ACC112 (cell line): ENCODE measurements around the gene GINS3.

ENCODE experiments used
- H2AFZ ChIP-seq: fragments of 200-600 bp; sonication (generic); one replicate; pipeline ENCODE4 v1.6.0; 2017; ENCODE audit warnings: antibody characterized with exemption, low read length; ENCODE audit not compliant: unreplicated experiment
- H3K27ac ChIP-seq: fragments of 200-600 bp; sonication (generic); 2 replicates; pipeline ENCODE4 v1.5.1; 2014; ENCODE audit warnings: low read depth, mild to moderate bottlenecking, antibody characterized with exemption, low read length, moderate library complexity
- H3K27me3 ChIP-seq: fragments of 200-600 bp; sonication (generic); 2 replicates; pipeline ENCODE4 v1.6.1; 2014; ENCODE audit warnings: mild to moderate bottlenecking, antibody characterized with exemption, low read length, moderate library complexity, mixed read lengths; ENCODE audit not compliant: insufficient read depth
- H3K36me3 ChIP-seq: fragments of 200-600 bp; sonication (generic); 2 replicates; pipeline ENCODE4 v1.6.1; 2016; ENCODE audit warnings: mild to moderate bottlenecking, antibody characterized with exemption, low read length, moderate library complexity, mixed read lengths; ENCODE audit not compliant: insufficient read depth
- H3K4me1 ChIP-seq: fragments of 200-600 bp; sonication (generic); one replicate; pipeline ENCODE4 v1.6.1; 2016; ENCODE audit warnings: low read length, mixed read lengths; ENCODE audit not compliant: insufficient read depth, unreplicated experiment, control insufficient read depth
- H3K4me3 ChIP-seq: fragments of 200-600 bp; sonication (generic); 2 replicates; pipeline ENCODE4 v1.5.1; 2014; ENCODE audit warnings: mild to moderate bottlenecking, low read depth, low read length
- H3K79me2 ChIP-seq: fragments of 200-600 bp; sonication (generic); one replicate; pipeline ENCODE4 v1.6.0; 2016; ENCODE audit warnings: low read length; ENCODE audit not compliant: control insufficient read depth, unreplicated experiment, insufficient read depth

The GINS3 gene

GRCh38 chr16:58366247-58367031, 25.8 kb upstream of the GINS3 start:
- Histone ChIP-seq H3K27me3 (peaks cover 29% of the 10 kb centered on the region), H3K79me2 (no peaks in the 10 kb centered on the region), H3K4me1 (peaks cover 8% of the 10 kb centered on the region), H3K36me3 (no peaks in the 10 kb centered on the region), H3K27ac (no peak overlapping the region), H2AFZ (no peak overlapping the region), H3K4me3 (no peak overlapping the region)

GRCh38 chr16:58367252-58367651, 25.0 kb upstream of the GINS3 start:
- Histone ChIP-seq H3K27me3 (peaks cover 37% of the 10 kb centered on the region), H2AFZ (no peak overlapping the region), H3K4me3 (no peak overlapping the region), H3K79me2 (no peaks in the 10 kb centered on the region), H3K36me3 (no peaks in the 10 kb centered on the region), H3K4me1 (peaks cover 8% of the 10 kb centered on the region), H3K27ac (no peak overlapping the region)

GRCh38 chr16:58371841-58372240, 20.4 kb upstream of the GINS3 start:
- no peak overlapping the region for H3K27ac ChIP-seq
- H2AFZ ChIP-seq: no peak overlapping the region
- no peaks in the 10 kb centered on the region for H3K36me3 ChIP-seq
- no peak overlapping the region for H3K4me3 ChIP-seq
- peaks cover 4% of the 10 kb centered on the region for H3K4me1 ChIP-seq
- H3K79me2 ChIP-seq: no peaks in the 10 kb centered on the region
- H3K27me3 ChIP-seq: peaks cover 44% of the 10 kb centered on the region

GRCh38 chr16:58375386-58375785, 16.9 kb upstream of the GINS3 start:
- Histone ChIP-seq H3K4me3 (no peak overlapping the region), H2AFZ (no peak overlapping the region), H3K36me3 (no peaks in the 10 kb centered on the region), H3K79me2 (no peaks in the 10 kb centered on the region), H3K27me3 (peaks cover 24% of the 10 kb centered on the region), H3K4me1 (peaks cover 16% of the 10 kb centered on the region), H3K27ac (no peak overlapping the region)

DNA sequence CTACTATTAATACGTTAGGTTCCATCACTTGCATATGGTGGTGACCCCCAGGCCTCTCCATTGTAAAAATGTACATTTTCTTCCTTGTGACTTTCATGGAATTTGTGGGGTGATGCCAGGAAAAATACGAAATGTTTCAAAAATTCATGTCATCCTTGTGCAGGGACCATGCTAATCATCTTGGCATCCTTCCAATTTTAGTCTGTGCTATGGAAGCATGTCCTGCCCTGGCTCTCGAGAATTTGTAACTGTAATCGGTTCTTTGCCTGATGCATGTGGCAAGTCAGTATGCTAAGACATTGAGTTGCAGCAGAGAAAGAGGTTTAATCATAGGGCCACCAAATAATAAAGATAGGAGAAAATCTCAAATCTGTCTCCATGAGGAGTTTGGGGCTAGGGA, 14.3 kb upstream of the GINS3 start:
- Histone ChIP-seq H2AFZ (no peak overlapping the region), H3K79me2 (no peaks in the 10 kb centered on the region), H3K4me3 (no peak overlapping the region), H3K27me3 (peaks cover 6% of the 10 kb centered on the region; the same call in 1 of the 2 replicates), H3K4me1 (peaks cover 16% of the 10 kb centered on the region), H3K27ac (no peak overlapping the region), H3K36me3 (no peaks in the 10 kb centered on the region)

GRCh38 chr16:58378401-58378800, 13.9 kb upstream of the GINS3 start:
- peaks cover 3% of the 10 kb centered on the region; the same call in 1 of the 2 replicates for H3K27me3 ChIP-seq
- H3K4me1 ChIP-seq: peaks cover 16% of the 10 kb centered on the region
- no peak overlapping the region for H2AFZ ChIP-seq
- H3K4me3 ChIP-seq: no peak overlapping the region
- H3K79me2 ChIP-seq: no peaks in the 10 kb centered on the region
- H3K36me3 ChIP-seq: no peaks in the 10 kb centered on the region
- H3K27ac ChIP-seq: no peak overlapping the region

- Histone ChIP-seq H3K4me1 (peaks cover 16% of the 10 kb centered on the region), H3K4me3 (no peak overlapping the region), H3K27me3 (peaks cover 7% of the 10 kb centered on the region; the same call in 1 of the 2 replicates), H3K36me3 (no peaks in the 10 kb centered on the region), H3K27ac (no peak overlapping the region), H3K79me2 (no peaks in the 10 kb centered on the region), H2AFZ (no peak overlapping the region)
Measured at GRCh38 chr16:58379736-58380135, 12.5 kb upstream of the GINS3 start.

GRCh38 chr16:58381661-58382060, 10.6 kb upstream of the GINS3 start:
- peaks cover 12% of the 10 kb centered on the region for H3K4me1 ChIP-seq
- no peak overlapping the region for H3K27ac ChIP-seq
- no peak overlapping the region for H2AFZ ChIP-seq
- peaks cover 7% of the 10 kb centered on the region; the same call in 1 of the 2 replicates for H3K27me3 ChIP-seq
- no peaks in the 10 kb centered on the region for H3K36me3 ChIP-seq
- H3K79me2 ChIP-seq: no peaks in the 10 kb centered on the region
- H3K4me3 ChIP-seq: no peak overlapping the region

GRCh38 chr16:58384437-58385055, 7.7 kb upstream of the GINS3 start:
- no peak overlapping the region for H3K4me3 ChIP-seq
- no peaks in the 10 kb centered on the region for H3K79me2 ChIP-seq
- H2AFZ ChIP-seq: no peak overlapping the region
- no peaks in the 10 kb centered on the region for H3K36me3 ChIP-seq
- peaks cover 7% of the 10 kb centered on the region; the same call in 1 of the 2 replicates for H3K27me3 ChIP-seq
- no peak overlapping the region for H3K27ac ChIP-seq
- no peaks in the 10 kb centered on the region for H3K4me1 ChIP-seq

- Histone ChIP-seq H3K27ac (no peak overlapping the region), H3K36me3 (no peaks in the 10 kb centered on the region), H3K4me3 (no peak overlapping the region), H3K79me2 (no peaks in the 10 kb centered on the region), H2AFZ (no peak overlapping the region), H3K4me1 (no peaks in the 10 kb centered on the region), H3K27me3 (peaks cover 7% of the 10 kb centered on the region; the same call in 1 of the 2 replicates)
Measured at GRCh38 chr16:58385218-58385773, 7.0 kb upstream of the GINS3 start.
